H1 (cell line): Measurements from ENCODE around the gene ANKRD31. TPM values are rescaled to one million over a fixed set of nuclear protein-coding genes. Genes with fewer than 3 reads are reported as not detected.

Experiments
- CTCF ChIA-PET: fragments of 300-600 bp; sonication (Branson Sonifier 250); formaldehyde crosslinking; loops from one replicate; lab custom pipeline; 2021; ENCODE audit not compliant: partially characterized antibody; lab: Charles Lee
- POLR2A ChIA-PET: fragments of 300-600 bp; sonication (Branson Sonifier 250); formaldehyde crosslinking; loops from one replicate; lab custom pipeline; 2021; ENCODE audit warnings: inconsistent platforms; ENCODE audit not compliant: partially characterized antibody; lab: Charles Lee
- DNase-seq, 2 experiments: peaks; one replicate each; pipeline versions ENCODE4 v3.0.0 to v3.0.0-alpha.2; 2010 to 2022; ENCODE audit warnings: low spot score in 2 of 2, low read depth in 1 of 2, mixed read lengths in 1 of 2
- FAIRE-seq: peaks from 2 replicates; lab custom pipeline; 2011; peaks lifted over from hg19 to GRCh38; lab: Jason Lieb, UNC
- H2AFZ ChIP-seq: 2 replicates; pipeline ENCODE4 v1.8.1; 2012; ENCODE audit warnings: low read length, inconsistent platforms
- H2AK5ac ChIP-seq: 2 replicates; pipeline ENCODE4 v1.6.1; 2013; ENCODE audit warnings: low read depth, low read length
- H2BK120ac ChIP-seq: replicated peaks from 2 replicates; pipeline ENCODE3; 2013; ENCODE audit warnings: low read depth, low read length, inconsistent platforms
- H2BK12ac ChIP-seq: 2 replicates; pipeline ENCODE4 v1.6.1; 2013; ENCODE audit warnings: low read depth, low read length
- H2BK15ac ChIP-seq: 2 replicates; pipeline ENCODE4 v1.6.1; 2013; ENCODE audit warnings: low read length
- H2BK20ac ChIP-seq: 2 replicates; pipeline ENCODE4 v1.6.1; 2013; ENCODE audit warnings: low read length
- H2BK5ac ChIP-seq: 2 replicates; pipeline ENCODE4 v1.6.1; 2013; ENCODE audit warnings: low read depth, low read length
- H3K14ac ChIP-seq: 2 replicates; pipeline ENCODE4 v1.6.1; 2013; ENCODE audit warnings: inconsistent platforms; ENCODE audit not compliant: insufficient read length
- H3K18ac ChIP-seq: 2 replicates; pipeline ENCODE4 v1.6.1; 2013; ENCODE audit warnings: low read length; ENCODE audit errors: extremely low read depth
- H3K23ac ChIP-seq: 2 replicates; pipeline ENCODE4 v1.6.1; 2013; ENCODE audit warnings: inconsistent platforms; ENCODE audit not compliant: insufficient read length
- H3K23me2 ChIP-seq: 2 replicates; pipeline ENCODE4 v1.6.1; 2013; ENCODE audit warnings: low read depth, low read length
- H3K27ac ChIP-seq: 2 replicates; pipeline ENCODE4 v1.6.1; 2011; ENCODE audit warnings: low read depth, low read length, inconsistent platforms
- H3K27me3 ChIP-seq, 4 experiments: replicated peaks in 1 of 4; 1 replicate in 1 of 4; 2 replicates in 3 of 4; pipeline versions ENCODE4 v1.6.1 to v1.8.1; 2011 to 2013; ENCODE audit warnings: low read length in 3 of 4, mild to moderate bottlenecking in 3 of 4, inconsistent platforms in 2 of 4, mixed read lengths in 2 of 4, moderate library complexity in 1 of 4; ENCODE audit not compliant: control insufficient read depth in 3 of 4, insufficient read depth in 3 of 4; ENCODE audit errors: extremely low read depth in 1 of 4
- H3K36me3 ChIP-seq, 4 experiments: 2 replicates each; pipeline versions ENCODE4 v1.6.1 to v1.8.1; 2011 to 2013; ENCODE audit warnings: mild to moderate bottlenecking in 4 of 4, low read length in 3 of 4, moderate library complexity in 2 of 4, control low read depth in 1 of 4, inconsistent platforms in 1 of 4; ENCODE audit not compliant: insufficient read depth in 4 of 4, control insufficient read depth in 2 of 4
- H3K4ac ChIP-seq: replicated peaks from 2 replicates; pipeline ENCODE3; 2013; ENCODE audit warnings: low read length, low read depth, mixed read lengths, inconsistent platforms; ENCODE audit not compliant: insufficient read length
- H3K4me1 ChIP-seq, 4 experiments: replicated peaks in 1 of 4; 1 replicate in 1 of 4; 2 replicates in 3 of 4; pipeline versions ENCODE4 v1.6.1 to v1.8.1; 2011 to 2013; ENCODE audit warnings: low read length in 3 of 4, inconsistent platforms in 2 of 4, mixed read lengths in 1 of 4; ENCODE audit not compliant: insufficient read depth in 4 of 4, control insufficient read depth in 3 of 4
- H3K4me2 ChIP-seq, 2 experiments: 2 replicates each; pipeline versions ENCODE4 v1.6.1 to v1.8.1; 2011 to 2013; ENCODE audit warnings: low read depth in 2 of 2, low read length in 2 of 2, control low read depth in 1 of 2, inconsistent platforms in 1 of 2, mild to moderate bottlenecking in 1 of 2; ENCODE audit not compliant: insufficient read depth in 1 of 2
- H3K4me3 ChIP-seq, 4 experiments: fragments of 200-600, 300-600 bp in 1 of 4; sonication (generic), shearing (Covaris generic), sonication (Bioruptor Twin) in 1 of 4; 2 replicates each; pipeline versions ENCODE4 v1.5.1 to v1.8.1; 2011 to 2016; ENCODE audit warnings: low read length in 4 of 4, low read depth in 3 of 4, control low read depth in 2 of 4, inconsistent platforms in 2 of 4, mild to moderate bottlenecking in 2 of 4, mixed read lengths in 1 of 4, moderate library complexity in 1 of 4; ENCODE audit not compliant: insufficient read depth in 2 of 4; ENCODE audit errors: extremely low read depth in 1 of 4
- H3K56ac ChIP-seq: replicated peaks from 2 replicates; pipeline ENCODE3; 2013; ENCODE audit warnings: low read depth, mild to moderate bottlenecking, mixed read lengths, low read length, inconsistent platforms; ENCODE audit not compliant: insufficient read length
- H3K79me1 ChIP-seq: 2 replicates; pipeline ENCODE4 v1.6.1; 2013; ENCODE audit warnings: low read depth, low read length, control low read depth
- H3K79me2 ChIP-seq, 2 experiments: 2 replicates each; pipeline versions ENCODE4 v1.6.1 to v1.8.1; 2012 to 2013; ENCODE audit warnings: low read length in 2 of 2, mild to moderate bottlenecking in 2 of 2, inconsistent platforms in 1 of 2; ENCODE audit not compliant: insufficient read depth in 2 of 2, control insufficient read depth in 1 of 2
- H3K9ac ChIP-seq, 4 experiments: replicated peaks in 1 of 4; 1 replicate in 1 of 4; 2 replicates in 3 of 4; pipeline versions ENCODE4 v1.6.1 to v1.8.1; 2011 to 2013; ENCODE audit warnings: low read depth in 3 of 4, low read length in 3 of 4, control low read depth in 2 of 4, mild to moderate bottlenecking in 2 of 4, moderate library complexity in 2 of 4, inconsistent platforms in 1 of 4; ENCODE audit errors: extremely low read depth in 1 of 4
- H3K9me3 ChIP-seq, 2 experiments: 2 replicates each; pipeline versions ENCODE4 v1.6.1 to v1.8.1; 2012 to 2013; ENCODE audit warnings: mild to moderate bottlenecking in 2 of 2, moderate library complexity in 2 of 2, control low read depth in 1 of 2, inconsistent platforms in 1 of 2, low read depth in 1 of 2, low read length in 1 of 2, mixed read lengths in 1 of 2; ENCODE audit not compliant: insufficient read depth in 2 of 2
- H4K20me1 ChIP-seq, 2 experiments: replicated peaks in 1 of 2; 2 replicates each; pipeline versions ENCODE3 to v1.8.1; 2011 to 2013; ENCODE audit warnings: inconsistent platforms in 2 of 2, low read length in 2 of 2, mild to moderate bottlenecking in 1 of 2; ENCODE audit not compliant: insufficient read depth in 2 of 2, control insufficient read depth in 1 of 2
- H4K5ac ChIP-seq: 2 replicates; pipeline ENCODE4 v1.6.1; 2013; ENCODE audit warnings: low read length, low read depth, mixed read lengths, inconsistent platforms; ENCODE audit not compliant: insufficient read length
- H4K8ac ChIP-seq: 2 replicates; pipeline ENCODE4 v1.8.0; 2013; ENCODE audit warnings: mild to moderate bottlenecking, moderate library complexity, low read length, inconsistent platforms; ENCODE audit not compliant: insufficient read depth; ENCODE audit errors: extremely low read depth
- H4K91ac ChIP-seq: replicated peaks from 2 replicates; pipeline ENCODE3; 2013; ENCODE audit warnings: low read length, mixed read lengths, inconsistent platforms; ENCODE audit not compliant: insufficient read length
- WGBS, 2 experiments: shearing (Covaris generic) in 1 of 2; methylation state at CpG; one replicate each; pipeline versions ENCODE4 v1.1.6 to v1.1.7; 2013 to 2015; ENCODE audit warnings: low lambda C conversion rate in 2 of 2, mixed read lengths in 2 of 2, inconsistent platforms in 1 of 2, low coverage in 1 of 2, missing lambda C conversion rate in 1 of 2; ENCODE audit not compliant: insufficient replicate concordance in 2 of 2, insufficient coverage in 1 of 2, insufficient read length in 1 of 2; ENCODE audit errors: extremely low coverage in 1 of 2, missing lambda C conversion rate in 1 of 2; 5-methylcytosine and 5-hydroxymethylcytosine counted together
- polyA plus RNA-seq, 7 experiments: library from polyadenylated mRNA; depleted of rRNA in 3 of 7; stranded (reverse) in 5 of 7; unstranded in 2 of 7; fragments of >200 nt in 5 of 7; fragments of 200-250 nt in 2 of 7; gene quantifications; 1 replicate in 5 of 7; 2 replicates in 1 of 7; 4 replicates in 1 of 7; pipeline versions ENCODE4 v1.2.1 to v1.2.3, GENCODE V29; 2011 to 2013; ENCODE audit warnings: missing spikeins in 2 of 7, mixed read lengths in 2 of 7
- total RNA-seq: library from RNA; stranded (reverse); fragmentation: NEBNext Ultra II Directional; extraction: Animal tissue kit (Norgen Biotek cat#: 25700); gene quantifications from 2 replicates; pipeline ENCODE4 v1.2.1, GENCODE V29; 2021

ANKRD31 gene
- total and polyA plus RNA-seq, 2 of the 8 experiments (the other 6 are each of a cell fraction or from before 2014, with no cell fraction given): 0.05 to 0.06 TPM

DNA sequence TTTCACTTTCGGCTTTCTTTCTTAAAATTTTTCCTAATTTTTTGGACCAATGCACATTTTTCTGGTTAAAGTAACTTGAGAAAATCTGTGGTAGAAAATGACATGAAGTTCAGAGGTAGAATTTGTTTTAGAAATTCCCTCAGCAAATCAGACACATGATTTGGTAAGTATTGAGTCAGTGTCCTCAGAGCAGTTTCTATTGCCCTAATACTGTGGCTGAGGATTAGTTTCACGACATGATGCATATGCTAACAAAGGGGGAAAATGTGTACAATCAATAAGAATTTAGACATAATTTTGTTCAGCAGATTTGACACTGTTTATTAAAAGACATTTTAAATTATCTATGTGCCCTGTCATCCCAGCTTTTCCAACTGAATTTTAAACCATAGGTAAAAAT lies 128.2 kb downstream of the ANKRD31 start:
- no peaks in the 10 kb centered on the region for H3K79me1 ChIP-seq
- no peak overlapping the region for H2AFZ ChIP-seq
- FAIRE-seq (no peak), DNase-seq (no peak)
- no peaks in the 10 kb centered on the region for H4K20me1 ChIP-seq
- H3K4ac ChIP-seq: no peak overlapping the region
- H2AK5ac ChIP-seq: no peak overlapping the region
- H3K56ac ChIP-seq: no peak overlapping the region
- no peak overlapping the region for H3K27ac ChIP-seq
- no peaks in the 10 kb centered on the region for H3K4me1 ChIP-seq
- no peaks in the 10 kb centered on the region for H3K79me2 ChIP-seq
- H4K8ac ChIP-seq: no peak overlapping the region
- H2BK20ac ChIP-seq: no peak overlapping the region
- no peak overlapping the region for H2BK5ac ChIP-seq
- 0 out of 4 replicates have a peak, but pooled peaks cover 0 to under 1% of the 10 kb centered on the region in 2 experiments for H3K9me3 ChIP-seq
- WGBS, 2 experiments: 82% methylated on average over 2 of the region's 2 CpGs; no CpG with 5 or more reads in 1 of the 2 experiments
- H3K27me3 ChIP-seq: no peaks in the 10 kb centered on the region
- POLR2A ChIA-PET: no interaction called here
- no peak overlapping the region for H3K18ac ChIP-seq
- H3K14ac ChIP-seq: no peak overlapping the region
- H3K23me2 ChIP-seq: no peaks in the 10 kb centered on the region
- H2BK120ac ChIP-seq: no peak overlapping the region
- no peak overlapping the region for H3K4me3 ChIP-seq
- H4K5ac ChIP-seq: no peak overlapping the region
- CTCF ChIA-PET: no interaction called here
- no peak overlapping the region for H4K91ac ChIP-seq
- H3K23ac ChIP-seq: no peak overlapping the region
- H3K36me3 ChIP-seq: no peaks in the 10 kb centered on the region
- H2BK12ac ChIP-seq: no peak overlapping the region
- no peak overlapping the region for H3K4me2 ChIP-seq
- no peak overlapping the region for H3K9ac ChIP-seq
- H2BK15ac ChIP-seq: no peak overlapping the region
